GM19351 (cell line): ENCODE results near the gene CYTH3.
"Not testable (repeated sequence)": the region's sequence is repeated elsewhere in the genome, so short reads cannot be mapped to it uniquely, and the experiment has no call there.

ENCODE experiments used
- ATAC-seq: cut with Tn5 transposase; IDR thresholded peaks from one replicate; pipeline ENCODE4 v1.9.1; 2021; ENCODE audit warnings: mild to moderate bottlenecking, moderate library complexity; ENCODE audit not compliant: unreplicated experiment

The CYTH3 gene

GRCh38 chr7:6283391-6284054 is 11.1 kb upstream of the CYTH3 start:
- ATAC-seq: not testable (repeated sequence)

- ATAC-seq: no peak
Observed at GRCh38 chr7:6279937-6280336, 7.5 kb upstream of the CYTH3 start.

- no peak for ATAC-seq
Observed at GRCh38 chr7:6279341-6279740, 6.9 kb upstream of the CYTH3 start.

- ATAC-seq: no peak
Observed at GRCh38 chr7:6278749-6279310, 6.4 kb upstream of the CYTH3 start.

GRCh38 chr7:6277476-6277875 is 5.1 kb upstream of the CYTH3 start:
- ATAC-seq: no peak

DNA sequence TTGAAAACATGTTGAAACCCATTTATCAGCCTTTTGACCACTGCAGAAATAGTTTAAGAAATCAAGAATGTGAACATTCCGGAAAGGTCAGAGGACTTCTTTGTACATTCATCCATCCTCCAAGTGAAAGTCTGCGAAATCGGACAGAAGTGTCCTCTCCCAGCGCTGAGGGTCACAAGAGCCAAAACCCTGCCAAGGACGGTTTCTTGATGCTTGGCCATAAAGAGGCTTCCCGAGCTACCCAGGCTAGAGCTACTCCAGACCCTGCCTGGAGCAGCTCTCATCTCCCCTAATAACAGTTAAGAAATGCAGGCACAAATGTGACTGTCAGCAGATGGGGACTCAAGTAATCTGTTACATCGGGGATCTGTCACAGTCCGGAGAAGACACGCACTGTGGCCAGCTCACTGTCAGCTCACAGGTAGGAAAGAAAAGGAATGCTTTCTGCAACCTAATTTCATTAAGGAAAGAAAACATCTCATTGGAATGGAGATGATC is 4.5 kb upstream of the CYTH3 start:
- no peak for ATAC-seq

- ATAC-seq: no peak
Observed at GRCh38 chr7:6274743-6275142, 2.3 kb upstream of the CYTH3 start.

GRCh38 chr7:6273917-6274630 is 1.6 kb upstream of the CYTH3 start:
- no peak for ATAC-seq

DNA sequence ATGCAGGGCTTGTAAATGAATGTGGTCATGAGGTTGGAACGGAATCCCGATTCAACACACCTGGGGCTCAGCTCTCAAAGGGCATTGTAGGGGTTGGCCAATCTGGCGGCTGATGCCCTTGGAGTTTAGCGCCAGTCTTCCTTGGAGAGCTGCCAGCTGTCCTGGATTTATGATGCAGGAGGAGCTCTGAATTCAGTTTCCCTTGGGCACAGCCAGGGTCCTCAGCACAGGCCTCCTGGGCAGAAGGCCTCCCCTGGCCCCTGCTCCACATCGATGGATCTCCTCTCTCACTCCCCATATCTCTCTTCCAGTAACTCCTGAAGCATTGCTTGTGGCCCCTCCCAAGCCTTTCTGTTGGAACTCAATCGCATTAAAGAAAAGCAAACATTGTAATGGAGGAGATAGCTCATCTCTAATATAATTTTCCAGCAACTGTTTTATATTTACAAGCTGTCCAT is 985 bp upstream of the CYTH3 start:
- no peak for ATAC-seq

- ATAC-seq: peak; percentile 23
Observed at GRCh38 chr7:6271694-6272440, 557 bp downstream of the CYTH3 start.

- no peak for ATAC-seq
Observed at GRCh38 chr7:6271060-6271658, 1.3 kb downstream of the CYTH3 start.

DNA sequence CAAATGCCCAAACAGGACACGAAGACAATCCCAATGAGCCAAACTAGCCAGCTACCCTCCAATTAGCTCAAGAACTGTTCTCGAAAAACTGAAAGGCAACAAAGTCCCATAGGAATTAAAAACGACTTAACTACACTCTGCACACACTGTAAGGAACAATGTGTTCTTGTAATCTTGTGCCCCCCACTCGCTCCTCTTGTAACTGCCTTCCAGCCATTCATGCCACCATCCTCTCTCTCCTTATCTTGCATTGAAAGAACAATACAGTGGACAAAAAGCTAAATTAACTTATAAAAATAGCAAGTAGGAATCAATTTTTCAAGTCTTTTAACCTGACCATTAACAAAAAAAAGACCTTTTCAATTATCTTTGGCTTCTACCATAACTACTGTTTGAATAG is 2.9 kb downstream of the CYTH3 start:
- ATAC-seq: no peak

DNA sequence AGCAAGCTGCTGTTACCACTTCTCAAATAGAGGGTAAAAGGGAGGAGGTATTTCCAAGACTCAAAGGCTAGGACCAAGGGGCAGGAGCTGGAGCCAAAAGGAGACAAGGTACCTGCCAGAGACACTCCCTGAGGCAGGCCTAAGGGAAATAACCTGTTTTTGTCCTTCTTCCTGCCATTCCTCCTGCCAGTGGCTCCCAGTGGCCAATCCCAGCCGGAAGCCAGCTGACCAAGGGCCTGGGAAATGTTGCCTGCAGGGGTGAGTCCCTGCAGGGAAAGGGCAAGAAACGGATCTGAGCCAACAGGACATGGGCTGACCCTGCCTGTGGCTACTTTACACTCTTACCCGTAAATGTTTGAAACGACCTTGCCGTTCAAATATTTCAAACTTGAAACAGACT is 3.5 kb downstream of the CYTH3 start:
- ATAC-seq: no peak

DNA sequence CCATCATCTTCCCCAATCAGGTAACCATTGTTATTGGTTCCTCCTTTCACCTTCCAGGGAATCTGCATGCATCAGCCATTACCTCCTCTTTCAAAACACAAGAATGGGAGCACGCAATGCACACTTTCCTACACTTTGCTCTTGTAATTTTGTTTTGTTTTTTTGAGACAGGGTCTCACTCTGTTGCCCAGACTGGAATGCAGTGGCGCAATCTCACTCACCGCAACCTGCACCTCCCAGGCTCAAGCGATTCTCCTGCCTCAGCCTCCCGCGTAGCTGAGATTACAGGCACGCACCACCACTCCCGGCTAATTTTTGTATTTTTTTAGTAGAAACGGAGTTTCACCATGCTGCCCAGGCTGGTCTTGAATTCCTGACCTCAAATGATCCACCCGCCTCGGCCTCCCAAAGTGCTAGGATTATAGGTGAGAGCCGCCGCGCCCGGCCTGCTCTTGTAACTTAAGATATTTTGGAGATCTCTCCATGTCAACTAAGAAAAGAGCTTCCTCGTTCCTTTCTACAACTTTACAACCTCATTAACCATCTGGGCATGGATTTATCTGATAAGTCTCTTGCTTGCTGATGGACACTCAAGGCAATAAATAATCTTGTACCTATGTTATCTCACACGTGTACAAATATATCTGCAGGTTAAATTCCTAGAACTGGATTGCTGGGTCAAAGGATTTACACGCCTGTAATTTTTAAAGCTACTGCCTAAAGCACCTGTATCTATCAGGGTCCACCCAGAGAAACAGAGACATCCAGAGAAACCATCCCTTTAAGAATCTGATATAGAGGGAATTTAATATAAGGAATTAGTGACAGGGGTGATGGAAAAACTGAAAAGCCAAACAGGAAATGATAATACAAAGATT is 4.2 kb downstream of the CYTH3 start:
- ATAC-seq: no peak

GRCh38 chr7:6266699-6267098 is 5.7 kb downstream of the CYTH3 start:
- ATAC-seq: no peak

- no peak for ATAC-seq
Observed at GRCh38 chr7:6262221-6262620, 10.2 kb downstream of the CYTH3 start.

GRCh38 chr7:6261699-6262098 is 10.7 kb downstream of the CYTH3 start:
- no peak for ATAC-seq

GRCh38 chr7:6260291-6261187 is 11.9 kb downstream of the CYTH3 start:
- no peak for ATAC-seq

DNA sequence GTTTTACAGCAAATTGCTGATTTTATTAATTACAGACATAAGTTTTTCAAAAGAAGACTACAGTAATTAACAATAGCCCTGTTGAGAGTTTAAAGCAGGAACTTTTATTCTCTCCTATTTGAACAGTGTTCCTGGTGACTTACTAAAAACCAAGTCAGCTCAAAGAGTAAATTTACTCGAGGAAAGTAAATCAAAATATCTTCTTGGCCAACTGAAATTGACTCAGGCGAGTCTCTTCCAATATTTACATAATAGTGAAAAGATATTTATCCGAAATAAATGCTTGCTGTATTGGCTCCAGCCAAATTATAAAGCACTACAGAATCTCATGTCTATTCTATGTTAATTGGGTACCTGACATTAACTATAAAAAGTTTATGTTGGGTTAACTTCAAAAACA is 13.2 kb downstream of the CYTH3 start:
- no peak for ATAC-seq
